ENCODE results near the gene LUM. TPM values are rescaled to one million over a fixed set of nuclear protein-coding genes. Genes with fewer than 3 reads are reported as not detected.

The LUM gene
- polyA plus RNA-seq, 1 of the 3 experiments (the other 2 are of a cell fraction): 30.6 TPM

DNA sequence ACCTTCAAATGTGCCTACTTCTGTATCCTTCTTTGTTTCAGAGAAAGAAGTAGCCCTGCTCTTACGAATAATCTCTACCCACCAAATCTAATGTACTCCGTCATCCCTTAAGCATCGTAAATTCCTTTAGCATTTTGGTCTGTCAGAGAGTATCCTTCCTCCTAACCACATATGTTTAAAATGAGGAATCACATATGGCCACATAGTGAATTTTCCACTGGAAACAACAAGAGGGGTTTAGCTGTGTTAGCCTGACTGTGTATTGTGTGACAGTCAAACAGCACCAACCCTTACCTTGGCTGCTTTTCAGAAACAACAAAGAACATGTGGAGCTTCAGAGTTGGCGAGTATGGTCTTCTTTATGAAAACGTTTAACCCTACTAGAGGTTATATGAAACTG, 5.5 kb downstream of the LUM start:
- no peaks in the 10 kb centered on the region for H3K9me3 ChIP-seq
- no peaks in the 10 kb centered on the region for H4K20me1 ChIP-seq (ENCODE audit: insufficient read depth)
- H3F3A ChIP-seq (replicated peaks; ENCODE audit: insufficient read depth): peaks cover 10% of the 10 kb centered on the region
- no peak overlapping the region for H3K4me3 ChIP-seq (ENCODE audit: low read depth in 2 of 2, low read length in 1 of 2)
- no peaks in the 10 kb centered on the region for H3K9me2 ChIP-seq
- H3K27ac ChIP-seq (ENCODE audit: low read depth in 2 of 2, low read length in 1 of 2): peak overlapping the region in 1 of 2 experiments; percentile 10; a peak in 1 of 4 replicates
- WGBS (ENCODE audit: low lambda C conversion rate): 76% methylated on average over 5 of the region's 5 CpGs
- no peak for DNase-seq
- CTCF ChIA-PET: interaction anchor here (1.1 kb wide), 2 partner anchors 9 to 14 kb away, joined by 3 read pairs; no protein-coding TSS in a partner anchor
- H3K36me3 ChIP-seq (replicated peaks in 1 of 2; ENCODE audit: control insufficient read depth in 1 of 2, insufficient read depth in 2 of 2, low read length in 1 of 2): peaks cover 14 to 15% of the 10 kb centered on the region in 2 experiments
- H3K4me2 ChIP-seq: no peak overlapping the region
- no peaks in the 10 kb centered on the region; the same call in 1 of the 2 replicates for H3K79me2 ChIP-seq (ENCODE audit: insufficient read depth)
- no peaks in the 10 kb centered on the region; a peak in 1 of 4 replicates for H3K4me1 ChIP-seq (ENCODE audit: control insufficient read depth in 1 of 2, insufficient read depth in 2 of 2, low read depth in 1 of 2, low read length in 1 of 2)
- H2AFZ ChIP-seq (ENCODE audit: low read depth): no peak overlapping the region
- H3K27me3 ChIP-seq (ENCODE audit: insufficient read depth): no peaks in the 10 kb centered on the region
- TF ChIP-seq JUND (IDR thresholded peaks at IDR 0.05): no peak
- TF ChIP-seq USF1 (IDR thresholded peaks at IDR 0.05; ENCODE audit: borderline replicate concordance, low read depth): no peak
- no peak for TF ChIP-seq CTCF (IDR thresholded peaks at IDR 0.05)
- TF ChIP-seq SMC3 (IDR thresholded peaks at IDR 0.05; ENCODE audit: low read depth, low read length): no peak
- TF ChIP-seq NRF1 (IDR thresholded peaks at IDR 0.05; ENCODE audit: low read depth, low read length): no peak
- TF ChIP-seq FOSL2 (IDR thresholded peaks at IDR 0.05; ENCODE audit: borderline replicate concordance, low read depth): no peak
- TF ChIP-seq, protein P1, sequence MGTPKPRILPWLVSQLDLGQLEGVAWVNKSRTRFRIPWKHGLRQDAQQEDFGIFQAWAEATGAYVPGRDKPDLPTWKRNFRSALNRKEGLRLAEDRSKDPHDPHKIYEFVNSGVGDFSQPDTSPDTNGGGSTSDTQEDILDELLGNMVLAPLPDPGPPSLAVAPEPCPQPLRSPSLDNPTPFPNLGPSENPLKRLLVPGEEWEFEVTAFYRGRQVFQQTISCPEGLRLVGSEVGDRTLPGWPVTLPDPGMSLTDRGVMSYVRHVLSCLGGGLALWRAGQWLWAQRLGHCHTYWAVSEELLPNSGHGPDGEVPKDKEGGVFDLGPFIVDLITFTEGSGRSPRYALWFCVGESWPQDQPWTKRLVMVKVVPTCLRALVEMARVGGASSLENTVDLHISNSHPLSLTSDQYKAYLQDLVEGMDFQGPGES (IDR thresholded peaks at IDR 0.05; ENCODE audit: low read depth, low read length): no peak
- POLR2A ChIA-PET: no interaction called here
- no peak overlapping the region for H3K9ac ChIP-seq

- Histone ChIP-seq H3K4me3 (ENCODE audit: low read depth in 2 of 2, low read length in 1 of 2) (no peak overlapping the region), H3K27me3 (ENCODE audit: insufficient read depth) (no peaks in the 10 kb centered on the region), H3K27ac (ENCODE audit: low read depth in 2 of 2, low read length in 1 of 2) (peak overlapping the region in 1 of 2 experiments; percentile 10; a peak in 1 of 4 replicates), H3F3A (replicated peaks; ENCODE audit: insufficient read depth) (peaks cover 10% of the 10 kb centered on the region), H3K4me2 (no peak overlapping the region), H2AFZ (ENCODE audit: low read depth) (no peak overlapping the region), H3K9me3 (no peaks in the 10 kb centered on the region), H3K4me1 (ENCODE audit: control insufficient read depth in 1 of 2, insufficient read depth in 2 of 2, low read depth in 1 of 2, low read length in 1 of 2) (peaks cover 0 to 1% of the 10 kb centered on the region in 2 experiments; a peak in 1 of 4 replicates), H3K9me2 (no peaks in the 10 kb centered on the region), H4K20me1 (ENCODE audit: insufficient read depth) (no peaks in the 10 kb centered on the region), H3K79me2 (ENCODE audit: insufficient read depth) (no peaks in the 10 kb centered on the region; the same call in 1 of the 2 replicates), H3K9ac (no peak overlapping the region), H3K36me3 (replicated peaks in 1 of 2; ENCODE audit: control insufficient read depth in 1 of 2, insufficient read depth in 2 of 2, low read length in 1 of 2) (peaks cover 14 to 15% of the 10 kb centered on the region in 2 experiments)
- POLR2A ChIA-PET: no interaction called here
- no peak for DNase-seq
- 64% methylated on average over 1 of the region's 1 CpG for WGBS (ENCODE audit: low lambda C conversion rate)
- CTCF ChIA-PET: no interaction called here
- TF ChIP-seq FOXJ3 (CRISPR knock-in tag; IDR thresholded peaks at IDR 0.05) (no peak), CHD2 (IDR thresholded peaks at IDR 0.05; ENCODE audit: low read length, partially characterized antibody) (no peak), TAF1 (IDR thresholded peaks at IDR 0.05; ENCODE audit: borderline replicate concordance, low read depth, low read length) (no peak), FOXM1 (IDR thresholded peaks at IDR 0.05; ENCODE audit: low read depth) (no peak), RCOR1 (IDR thresholded peaks at IDR 0.05; ENCODE audit: low read length) (no peak), RFX5 (IDR thresholded peaks at IDR 0.05; ENCODE audit: low read length) (no peak), SMC3 (IDR thresholded peaks at IDR 0.05; ENCODE audit: low read depth, low read length) (no peak), TCF12 (IDR thresholded peaks at IDR 0.05) (no peak), POLR2AphosphoS5 (IDR thresholded peaks at IDR 0.05; ENCODE audit: low read depth, low read length) (no peak), NFIC (IDR thresholded peaks at IDR 0.05; ENCODE audit: borderline replicate concordance) (no peak), MXI1 (IDR thresholded peaks at IDR 0.05; ENCODE audit: low read depth, low read length) (no peak)
- TF ChIP-seq, protein P2, sequence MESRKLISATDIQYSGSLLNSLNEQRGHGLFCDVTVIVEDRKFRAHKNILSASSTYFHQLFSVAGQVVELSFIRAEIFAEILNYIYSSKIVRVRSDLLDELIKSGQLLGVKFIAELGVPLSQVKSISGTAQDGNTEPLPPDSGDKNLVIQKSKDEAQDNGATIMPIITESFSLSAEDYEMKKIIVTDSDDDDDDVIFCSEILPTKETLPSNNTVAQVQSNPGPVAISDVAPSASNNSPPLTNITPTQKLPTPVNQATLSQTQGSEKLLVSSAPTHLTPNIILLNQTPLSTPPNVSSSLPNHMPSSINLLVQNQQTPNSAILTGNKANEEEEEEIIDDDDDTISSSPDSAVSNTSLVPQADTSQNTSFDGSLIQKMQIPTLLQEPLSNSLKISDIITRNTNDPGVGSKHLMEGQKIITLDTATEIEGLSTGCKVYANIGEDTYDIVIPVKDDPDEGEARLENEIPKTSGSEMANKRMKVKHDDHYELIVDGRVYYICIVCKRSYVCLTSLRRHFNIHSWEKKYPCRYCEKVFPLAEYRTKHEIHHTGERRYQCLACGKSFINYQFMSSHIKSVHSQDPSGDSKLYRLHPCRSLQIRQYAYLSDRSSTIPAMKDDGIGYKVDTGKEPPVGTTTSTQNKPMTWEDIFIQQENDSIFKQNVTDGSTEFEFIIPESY (IDR thresholded peaks at IDR 0.05; ENCODE audit: borderline replicate concordance, low read depth): no peak
- TF ChIP-seq, protein P1 (IDR thresholded peaks at IDR 0.05; ENCODE audit: low read depth, low read length): no peak
These were observed 6.4 kb downstream of the LUM start for GRCh38 chr12:91104812-91105466.
